ENCODE results near the gene CRIP2. TPM values are rescaled to one million over a fixed set of nuclear protein-coding genes. Genes with fewer than 3 reads are reported as not detected.

CRIP2 gene, protein sequence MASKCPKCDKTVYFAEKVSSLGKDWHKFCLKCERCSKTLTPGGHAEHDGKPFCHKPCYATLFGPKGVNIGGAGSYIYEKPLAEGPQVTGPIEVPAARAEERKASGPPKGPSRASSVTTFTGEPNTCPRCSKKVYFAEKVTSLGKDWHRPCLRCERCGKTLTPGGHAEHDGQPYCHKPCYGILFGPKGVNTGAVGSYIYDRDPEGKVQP
- polyA plus RNA-seq (214 and 258 TPM in 2 replicates), polyA minus RNA-seq (85.4 and 87.6 TPM in 2 replicates)

DNA sequence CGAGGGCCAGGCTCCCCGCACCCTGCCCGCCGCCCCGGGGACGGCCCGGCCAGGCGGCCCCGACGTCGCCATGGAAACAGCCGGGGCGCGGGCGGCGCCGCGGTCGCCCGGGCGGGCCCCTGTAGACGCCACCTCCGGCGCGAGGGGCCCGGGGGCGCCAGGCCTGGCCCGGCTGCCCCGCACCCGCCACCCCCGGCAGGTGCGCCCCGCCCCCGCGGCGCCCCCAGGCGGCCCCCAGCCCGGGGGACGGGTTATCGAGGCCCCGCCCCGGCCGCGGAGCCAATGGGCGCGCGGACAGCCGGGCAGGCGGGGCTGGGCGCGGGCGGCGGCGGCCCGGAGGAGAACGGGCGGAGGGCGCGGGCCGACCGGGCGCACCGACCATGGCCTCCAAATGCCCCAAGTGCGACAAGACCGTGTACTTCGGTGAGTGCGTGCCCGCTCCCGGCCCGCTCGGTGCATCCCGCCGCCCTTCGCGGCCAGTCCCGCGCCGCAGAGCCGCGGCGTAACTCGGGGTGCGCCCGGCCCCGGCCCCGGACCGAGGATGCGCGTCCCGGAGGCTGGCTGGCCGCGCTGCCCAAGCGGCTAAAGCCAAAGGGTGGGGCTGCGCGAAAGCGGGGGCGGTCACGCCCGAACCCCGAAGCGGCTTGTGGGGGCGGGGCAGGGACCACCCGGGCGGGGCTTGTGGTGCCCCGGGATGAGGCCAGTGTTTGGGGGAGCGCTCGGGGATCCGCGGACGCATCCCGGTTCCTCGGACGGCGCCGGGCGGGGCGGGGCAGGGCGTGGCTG, at the start of gene CRIP2:
Gene CRIP2 (plus strand): TSS at position 339 of the 786 bp plus-strand sequence. CDS start 42 bp downstream, at position 381.
- Histone ChIP-seq H3K27me3 (ENCODE audit: insufficient read depth, low read depth, low read length) (no peaks in the 10 kb centered on the region), H2AFZ (ENCODE audit: low read depth, low read length) (peak within 1 kb of the TSS; percentile 56), H3K9me3 (ENCODE audit: low read length) (no peaks in the 10 kb centered on the region), H3K4me2 (ENCODE audit: low read length) (peak within 1 kb of the TSS; percentile 82), H3K9ac (ENCODE audit: low read length) (peak within 1 kb of the TSS; percentile 88), H3K36me3 (ENCODE audit: insufficient read depth, low read length) (no peaks in the 10 kb centered on the region), H3K4me3 (ENCODE audit: low read length) (peak within 1 kb of the TSS; percentile 96), H4K20me1 (ENCODE audit: insufficient read depth) (no peaks in the 10 kb centered on the region), H3K9me2 (ENCODE audit: insufficient read depth, low read length) (no peaks in the 10 kb centered on the region), H3F3A (ENCODE audit: insufficient read depth, low read length, poor library complexity, severe bottlenecking) (no peaks in the 10 kb centered on the region), H3K27ac (ENCODE audit: low read length) (peak within 1 kb of the TSS; percentile 91), H3K79me2 (replicated peaks; ENCODE audit: insufficient read depth, low read length) (peaks cover 28% of the 10 kb centered on the region)
- TF ChIP-seq TAF1 (IDR thresholded peaks at IDR 0.05; ENCODE audit: low read depth) (no peak), SMC3 (conservative IDR thresholded peaks at IDR 0.05; ENCODE audit: poor library complexity) (no peak), POLR2AphosphoS5 (IDR thresholded peaks at IDR 0.05) (peak; percentile 72), MXI1 (conservative IDR thresholded peaks at IDR 0.05; ENCODE audit: poor library complexity, severe bottlenecking) (peak; percentile 36)

- no peak overlapping the region for H3K9ac ChIP-seq (ENCODE audit: low read length)
- no peaks in the 10 kb centered on the region for H3K9me2 ChIP-seq (ENCODE audit: insufficient read depth, low read length)
- no peak overlapping the region for H3K4me3 ChIP-seq (ENCODE audit: low read length)
- H3K36me3 ChIP-seq (ENCODE audit: insufficient read depth, low read length): no peaks in the 10 kb centered on the region
- peaks cover 38% of the 10 kb centered on the region for H3K79me2 ChIP-seq (replicated peaks; ENCODE audit: insufficient read depth, low read length)
- H4K20me1 ChIP-seq (ENCODE audit: insufficient read depth): no peaks in the 10 kb centered on the region
- no peak overlapping the region for H2AFZ ChIP-seq (ENCODE audit: low read depth, low read length)
- no peak overlapping the region for H3K27ac ChIP-seq (ENCODE audit: low read length)
- no peaks in the 10 kb centered on the region for H3K9me3 ChIP-seq (ENCODE audit: low read length)
- no peaks in the 10 kb centered on the region for H3F3A ChIP-seq (ENCODE audit: insufficient read depth, low read length, poor library complexity, severe bottlenecking)
- H3K4me2 ChIP-seq (ENCODE audit: low read length): no peak overlapping the region
- H3K27me3 ChIP-seq (ENCODE audit: insufficient read depth, low read depth, low read length): no peaks in the 10 kb centered on the region
- no peak for TF ChIP-seq REST (IDR thresholded peaks at IDR 0.05; ENCODE audit: borderline replicate concordance)
- no peak for TF ChIP-seq EP300 (conservative IDR thresholded peaks at IDR 0.05; ENCODE audit: poor library complexity, severe bottlenecking)
- no peak for TF ChIP-seq TAF1 (IDR thresholded peaks at IDR 0.05; ENCODE audit: low read depth)
- no peak for TF ChIP-seq RAD21 (conservative IDR thresholded peaks at IDR 0.05)
- no peak for TF ChIP-seq SMC3 (conservative IDR thresholded peaks at IDR 0.05; ENCODE audit: poor library complexity)
- TF ChIP-seq MXI1 (conservative IDR thresholded peaks at IDR 0.05; ENCODE audit: poor library complexity, severe bottlenecking): no peak
- TF ChIP-seq EZH2 (IDR thresholded peaks at IDR 0.05; ENCODE audit: borderline replicate concordance, insufficient read depth, low read length, poor library complexity, severe bottlenecking): no peak
- TF ChIP-seq POLR2AphosphoS5 (IDR thresholded peaks at IDR 0.05): no peak
- no peak for TF ChIP-seq CTCF (IDR thresholded peaks at IDR 0.05; ENCODE audit: poor library complexity, severe bottlenecking)
Observed at GRCh38 chr14:105424861-105425260, 49.8 kb upstream of the CRIP2 start.

Data from neural cell (in vitro differentiated cells).